ENCODE results near the gene MEGF11.
"Not testable (repeated sequence)": the region's sequence is repeated elsewhere in the genome, so short reads cannot be mapped to it uniquely, and the experiment has no call there.

MEGF11 gene

GRCh38 chr15:66251065-66251789 lies 2.3 kb downstream of the MEGF11 start:
- no peak for DNase-seq (ENCODE audit: low read depth in 1 of 2, low spot score in 1 of 2)
- Histone ChIP-seq H3K4me3 (replicated peaks; ENCODE audit: insufficient read depth, low read length) (no peak overlapping the region), H3K27me3 (ENCODE audit: insufficient read depth, poor library complexity, severe bottlenecking) (peaks cover 68% of the 10 kb centered on the region), H3K27ac (replicated peaks) (no peak overlapping the region)
- TF ChIP-seq POLR2AphosphoS5 (IDR thresholded peaks at IDR 0.05; ENCODE audit: low read depth) (no peak), REST (IDR thresholded peaks at IDR 0.05; ENCODE audit: insufficient replicate concordance, low read depth) (no peak), CTCF (IDR thresholded peaks at IDR 0.05; ENCODE audit: insufficient read depth, low read length) (no peak), GABPA (IDR thresholded peaks at IDR 0.05; ENCODE audit: low read depth) (no peak), SPI1 (IDR thresholded peaks at IDR 0.05; ENCODE audit: borderline replicate concordance, low read depth) (no peak)

GRCh38 chr15:66249605-66250174 lies 3.9 kb downstream of the MEGF11 start:
- no peak for DNase-seq (ENCODE audit: low read depth in 1 of 2, low spot score in 1 of 2)
- no peak for TF ChIP-seq POLR2AphosphoS5 (IDR thresholded peaks at IDR 0.05; ENCODE audit: low read depth)
- TF ChIP-seq CTCF (IDR thresholded peaks at IDR 0.05; ENCODE audit: insufficient read depth, low read length) = no peak
- no peak for TF ChIP-seq SPI1 (IDR thresholded peaks at IDR 0.05; ENCODE audit: borderline replicate concordance, low read depth)
- TF ChIP-seq REST (IDR thresholded peaks at IDR 0.05; ENCODE audit: insufficient replicate concordance, low read depth) = no peak
- TF ChIP-seq GABPA (IDR thresholded peaks at IDR 0.05; ENCODE audit: low read depth) = no peak
- H3K27ac ChIP-seq (replicated peaks) = no peak overlapping the region
- H3K4me3 ChIP-seq (replicated peaks; ENCODE audit: insufficient read depth, low read length) = no peak overlapping the region
- H3K27me3 ChIP-seq (ENCODE audit: insufficient read depth, poor library complexity, severe bottlenecking) = peaks cover 53% of the 10 kb centered on the region

- no peak for TF ChIP-seq SPI1 (IDR thresholded peaks at IDR 0.05; ENCODE audit: borderline replicate concordance, low read depth)
- no peak for TF ChIP-seq REST (IDR thresholded peaks at IDR 0.05; ENCODE audit: insufficient replicate concordance, low read depth)
- no peak for TF ChIP-seq POLR2AphosphoS5 (IDR thresholded peaks at IDR 0.05; ENCODE audit: low read depth)
- no peak for TF ChIP-seq CTCF (IDR thresholded peaks at IDR 0.05; ENCODE audit: insufficient read depth, low read length)
- TF ChIP-seq GABPA (IDR thresholded peaks at IDR 0.05; ENCODE audit: low read depth) = no peak
Observed at GRCh38 chr15:66246937-66247336, 6.6 kb downstream of the MEGF11 start.

GRCh38 chr15:66245832-66246231 lies 7.7 kb downstream of the MEGF11 start:
- H3K27me3 ChIP-seq (ENCODE audit: insufficient read depth, poor library complexity, severe bottlenecking) = peaks cover 21% of the 10 kb centered on the region
- not testable (repeated sequence) for H3K27ac ChIP-seq (replicated peaks); H3K4me3 ChIP-seq (replicated peaks; ENCODE audit: insufficient read depth, low read length); DNase-seq (ENCODE audit: low read depth in 1 of 2, low spot score in 1 of 2)

More at GRCh38 chr15:66246937-66247336, 6.6 kb downstream of the MEGF11 start:
- H3K27ac ChIP-seq (replicated peaks) = no peak overlapping the region
- no peak overlapping the region for H3K4me3 ChIP-seq (replicated peaks; ENCODE audit: insufficient read depth, low read length)
- peaks cover 30% of the 10 kb centered on the region for H3K27me3 ChIP-seq (ENCODE audit: insufficient read depth, poor library complexity, severe bottlenecking)
- DNase-seq (ENCODE audit: low read depth in 1 of 2, low spot score in 1 of 2) = no peak
